Neural crest cell (in vitro differentiated cells): ENCODE data around the gene PTPRK. TPM values are rescaled to one million over a fixed set of nuclear protein-coding genes. Genes with fewer than 3 reads are reported as not detected.

Experiments used
- DNase-seq: peaks from one replicate; pipeline ENCODE4 v3.0.0; 2021; ENCODE audit warnings: low read depth, mixed read lengths, low spot score
- H3K27ac Mint-ChIP-seq: one replicate; pipeline ENCODE4 v1.8.0; 2021; ENCODE audit warnings: mild to moderate bottlenecking, mixed read lengths; ENCODE audit not compliant: unreplicated experiment
- H3K27me3 Mint-ChIP-seq: 2 replicates; pipeline ENCODE4 v1.8.0; 2021; ENCODE audit warnings: low read depth, mild to moderate bottlenecking, mixed read lengths
- H3K36me3 Mint-ChIP-seq: 2 replicates; pipeline ENCODE4 v1.8.0; 2021; ENCODE audit warnings: low read depth, mild to moderate bottlenecking, mixed read lengths
- H3K4me1 Mint-ChIP-seq: 2 replicates; pipeline ENCODE4 v1.8.0; 2021; ENCODE audit warnings: mixed read lengths
- H3K4me3 Mint-ChIP-seq: one replicate; pipeline ENCODE4 v1.8.0; 2021; ENCODE audit warnings: mild to moderate bottlenecking, mixed read lengths
- H3K9me3 Mint-ChIP-seq: 2 replicates; pipeline ENCODE4 v1.8.0; 2021; ENCODE audit warnings: mixed read lengths
- total RNA-seq: library from RNA; stranded (reverse); gene quantifications from 2 replicates; pipeline ENCODE4 v1.2.1, GENCODE V29; 2021
- TF ChIP-seq, protein P1 (sequence below): fragments of 200-600 bp; sonication (generic); conservative IDR thresholded peaks from 2 replicates; pipeline ENCODE4 v1.5.0; 2021; ENCODE audit warnings: antibody characterized with exemption, mild to moderate bottlenecking

Gene PTPRK
- total RNA-seq, 1 donor from 2014 or later: 30.8 TPM

DNA sequence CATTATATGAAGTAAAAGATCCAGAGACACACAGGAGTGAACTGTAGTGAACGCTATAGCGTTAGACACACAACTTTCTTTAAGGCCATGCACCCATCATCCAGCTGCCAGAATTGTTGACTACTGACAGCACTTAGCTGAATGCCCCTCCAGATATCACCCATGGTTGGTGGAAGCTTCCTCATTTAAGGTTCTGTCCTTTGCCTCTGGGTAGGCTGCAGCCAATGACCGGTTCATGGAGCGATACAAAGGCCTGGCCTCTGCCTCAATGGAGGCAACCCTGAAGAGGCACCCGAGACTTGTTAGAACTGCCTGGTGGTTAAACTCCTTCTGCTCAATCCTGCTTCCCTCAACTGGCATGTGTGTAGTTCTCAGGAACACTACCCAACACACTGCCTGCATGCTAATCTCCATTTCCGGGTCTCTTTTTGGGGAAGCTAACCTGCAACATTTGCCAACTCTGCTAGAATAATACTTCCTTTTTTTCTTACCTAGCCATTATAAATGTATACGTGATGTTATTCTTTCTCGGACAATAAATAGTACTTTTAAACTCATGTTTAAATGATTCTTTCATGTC lies 569.7 kb downstream of the PTPRK start:
- H3K9me3 Mint-ChIP-seq: peaks cover 5% of the 10 kb centered on the region
- no peaks in the 10 kb centered on the region for H3K4me1 Mint-ChIP-seq
- H3K4me3 Mint-ChIP-seq: no peak overlapping the region
- no peak for DNase-seq
- no peak overlapping the region for H3K27ac Mint-ChIP-seq
- TF ChIP-seq, protein P1, sequence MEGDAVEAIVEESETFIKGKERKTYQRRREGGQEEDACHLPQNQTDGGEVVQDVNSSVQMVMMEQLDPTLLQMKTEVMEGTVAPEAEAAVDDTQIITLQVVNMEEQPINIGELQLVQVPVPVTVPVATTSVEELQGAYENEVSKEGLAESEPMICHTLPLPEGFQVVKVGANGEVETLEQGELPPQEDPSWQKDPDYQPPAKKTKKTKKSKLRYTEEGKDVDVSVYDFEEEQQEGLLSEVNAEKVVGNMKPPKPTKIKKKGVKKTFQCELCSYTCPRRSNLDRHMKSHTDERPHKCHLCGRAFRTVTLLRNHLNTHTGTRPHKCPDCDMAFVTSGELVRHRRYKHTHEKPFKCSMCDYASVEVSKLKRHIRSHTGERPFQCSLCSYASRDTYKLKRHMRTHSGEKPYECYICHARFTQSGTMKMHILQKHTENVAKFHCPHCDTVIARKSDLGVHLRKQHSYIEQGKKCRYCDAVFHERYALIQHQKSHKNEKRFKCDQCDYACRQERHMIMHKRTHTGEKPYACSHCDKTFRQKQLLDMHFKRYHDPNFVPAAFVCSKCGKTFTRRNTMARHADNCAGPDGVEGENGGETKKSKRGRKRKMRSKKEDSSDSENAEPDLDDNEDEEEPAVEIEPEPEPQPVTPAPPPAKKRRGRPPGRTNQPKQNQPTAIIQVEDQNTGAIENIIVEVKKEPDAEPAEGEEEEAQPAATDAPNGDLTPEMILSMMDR: no peak
- no peaks in the 10 kb centered on the region for H3K27me3 Mint-ChIP-seq
- H3K36me3 Mint-ChIP-seq: no peaks in the 10 kb centered on the region

- no peaks in the 10 kb centered on the region for H3K27me3 Mint-ChIP-seq
- no peak overlapping the region for H3K27ac Mint-ChIP-seq
- no peaks in the 10 kb centered on the region for H3K36me3 Mint-ChIP-seq
- peaks cover 5% of the 10 kb centered on the region for H3K9me3 Mint-ChIP-seq
- DNase-seq: no peak
- no peaks in the 10 kb centered on the region for H3K4me1 Mint-ChIP-seq
- H3K4me3 Mint-ChIP-seq: no peak overlapping the region
- TF ChIP-seq, protein P1: no peak
Measured at GRCh38 chr6:127949251-127949650, 571.1 kb downstream of the PTPRK start.

- TF ChIP-seq, protein P1: no peak
- no peak overlapping the region for H3K4me3 Mint-ChIP-seq
- H3K4me1 Mint-ChIP-seq: no peaks in the 10 kb centered on the region
- no peak for DNase-seq
- peaks cover 5% of the 10 kb centered on the region for H3K9me3 Mint-ChIP-seq
- no peak overlapping the region for H3K27ac Mint-ChIP-seq
- H3K36me3 Mint-ChIP-seq: no peaks in the 10 kb centered on the region
- no peaks in the 10 kb centered on the region for H3K27me3 Mint-ChIP-seq
Measured at GRCh38 chr6:127946388-127946787, 574.0 kb downstream of the PTPRK start.

DNA sequence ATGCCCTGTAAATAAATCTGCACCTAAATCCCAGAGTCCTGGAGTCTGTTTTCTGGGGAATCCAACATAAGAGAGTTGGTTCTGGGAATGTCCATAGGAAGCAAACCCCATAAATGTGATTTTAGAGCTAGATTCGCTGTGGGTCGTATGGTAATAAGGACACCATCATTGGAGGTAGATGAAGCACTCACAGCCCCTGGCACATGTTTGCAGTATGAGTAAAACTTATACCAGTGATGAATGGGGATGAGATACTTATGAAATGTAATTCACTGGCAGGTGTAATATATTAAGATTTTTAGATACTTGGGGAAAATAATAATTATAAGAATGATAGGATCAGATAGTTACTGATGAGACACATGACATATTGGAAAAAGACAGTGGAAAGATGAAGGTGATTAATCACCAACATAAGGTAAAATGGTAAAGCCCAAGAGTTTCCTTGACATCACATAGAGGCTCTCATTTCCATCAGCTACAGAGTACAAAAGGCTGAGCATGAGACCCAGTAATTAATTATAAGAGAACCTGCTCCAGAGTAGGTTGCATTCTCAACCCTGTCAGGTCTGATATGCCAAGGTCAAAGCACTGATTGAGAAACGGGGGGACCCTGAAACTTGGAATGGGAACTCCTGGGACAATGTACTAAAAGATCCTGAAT lies 574.8 kb downstream of the PTPRK start:
- Mint-ChIP-seq H3K4me1 (no peaks in the 10 kb centered on the region), H3K4me3 (no peak overlapping the region), H3K9me3 (peaks cover 5% of the 10 kb centered on the region), H3K27me3 (no peaks in the 10 kb centered on the region), H3K27ac (no peak overlapping the region), H3K36me3 (no peaks in the 10 kb centered on the region)
- no peak for DNase-seq
- TF ChIP-seq, protein P1: no peak

DNA sequence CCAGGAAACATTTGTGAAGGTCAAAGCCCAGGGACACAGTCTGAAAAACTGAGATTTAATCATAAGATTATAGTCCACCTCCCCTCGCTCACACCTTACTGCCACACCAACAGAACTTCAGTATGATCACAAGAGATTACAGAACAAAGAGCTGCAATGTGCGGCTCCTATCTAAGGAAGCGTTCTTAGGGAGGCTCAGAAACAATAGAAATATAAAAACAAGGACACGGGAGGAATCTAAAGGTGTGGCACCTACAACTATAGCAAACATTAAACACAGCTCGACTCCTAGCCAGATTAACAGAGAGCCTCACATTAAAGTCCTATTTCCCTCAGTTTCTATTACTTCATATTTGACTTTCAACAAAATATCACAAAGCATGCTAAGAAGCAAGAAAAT lies 579.2 kb downstream of the PTPRK start:
- Mint-ChIP-seq H3K4me1 (peaks cover 11% of the 10 kb centered on the region), H3K27ac (no peak overlapping the region), H3K36me3 (no peaks in the 10 kb centered on the region), H3K27me3 (no peaks in the 10 kb centered on the region), H3K9me3 (peaks cover 2% of the 10 kb centered on the region), H3K4me3 (no peak overlapping the region)
- no peak for DNase-seq
- TF ChIP-seq, protein P1: no peak
